GM12864 (cell line): ENCODE results near the gene DUSP3.

Experiments used
- DNase-seq: peaks from one replicate; pipeline ENCODE4 v3.0.0-alpha.2; 2011; ENCODE audit warnings: low read depth
- H3K4me3 ChIP-seq: 2 replicates; pipeline ENCODE4 v1.5.1; 2011; ENCODE audit warnings: mild to moderate bottlenecking, low read depth, low read length, control low read depth
- CTCF ChIP-seq: IDR thresholded peaks from 2 replicates; pipeline ENCODE4 v1.5.1; 2011; ENCODE audit warnings: low read depth, mild to moderate bottlenecking, moderate library complexity, low read length, control low read depth, inconsistent platforms; ENCODE audit errors: missing control alignments

DUSP3 gene

GRCh38 chr17:43820759-43821158, 42.0 kb upstream of the DUSP3 start:
- no peak for DNase-seq
- H3K4me3 ChIP-seq = no peak overlapping the region
- no peak for TF ChIP-seq CTCF

GRCh38 chr17:43818966-43819365, 40.2 kb upstream of the DUSP3 start:
- no peak for TF ChIP-seq CTCF
- no peak for DNase-seq
- H3K4me3 ChIP-seq = no peak overlapping the region

- no peak for DNase-seq
- no peak for TF ChIP-seq CTCF
- no peak overlapping the region for H3K4me3 ChIP-seq
Measured at GRCh38 chr17:43817826-43818225, 39.0 kb upstream of the DUSP3 start.

GRCh38 chr17:43816336-43817320, 37.9 kb upstream of the DUSP3 start:
- H3K4me3 ChIP-seq = no peak overlapping the region
- no peak for TF ChIP-seq CTCF
- no peak for DNase-seq

GRCh38 chr17:43814714-43815113, 35.9 kb upstream of the DUSP3 start:
- H3K4me3 ChIP-seq = no peak overlapping the region
- DNase-seq = no peak
- no peak for TF ChIP-seq CTCF

- no peak for DNase-seq
- H3K4me3 ChIP-seq = no peak overlapping the region
- no peak for TF ChIP-seq CTCF
Measured at GRCh38 chr17:43814026-43814425, 35.2 kb upstream of the DUSP3 start.

- DNase-seq = no peak
- no peak overlapping the region for H3K4me3 ChIP-seq
- no peak for TF ChIP-seq CTCF
Measured at GRCh38 chr17:43813386-43813785, 34.6 kb upstream of the DUSP3 start.
